ENCODE measurements around the gene SART3.

SART3 gene

DNA sequence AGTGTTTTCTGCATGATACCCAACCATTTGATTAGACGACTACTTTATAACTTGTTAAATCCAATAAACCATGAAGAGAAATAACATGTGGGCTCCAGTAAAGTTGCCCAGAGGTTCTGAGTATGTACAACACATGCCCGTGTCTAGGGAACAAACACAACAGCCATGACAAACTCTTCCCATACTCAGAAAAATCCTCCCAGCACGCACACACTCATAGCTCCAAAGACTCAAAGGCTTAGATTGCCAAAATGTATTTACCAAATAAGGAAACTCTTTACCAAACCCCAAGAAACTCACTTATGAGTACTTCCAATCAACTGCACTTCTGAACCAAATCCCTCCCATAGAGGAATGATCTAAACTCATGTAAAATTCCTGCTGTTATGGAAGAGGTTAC, 17.3 kb downstream of the SART3 start:
- DNase-seq (ENCODE audit: low read depth), result peak; percentile 68
- H3K4me3 ChIP-seq (ENCODE audit: low read length), result no peak overlapping the region
- TF ChIP-seq, protein P1, sequence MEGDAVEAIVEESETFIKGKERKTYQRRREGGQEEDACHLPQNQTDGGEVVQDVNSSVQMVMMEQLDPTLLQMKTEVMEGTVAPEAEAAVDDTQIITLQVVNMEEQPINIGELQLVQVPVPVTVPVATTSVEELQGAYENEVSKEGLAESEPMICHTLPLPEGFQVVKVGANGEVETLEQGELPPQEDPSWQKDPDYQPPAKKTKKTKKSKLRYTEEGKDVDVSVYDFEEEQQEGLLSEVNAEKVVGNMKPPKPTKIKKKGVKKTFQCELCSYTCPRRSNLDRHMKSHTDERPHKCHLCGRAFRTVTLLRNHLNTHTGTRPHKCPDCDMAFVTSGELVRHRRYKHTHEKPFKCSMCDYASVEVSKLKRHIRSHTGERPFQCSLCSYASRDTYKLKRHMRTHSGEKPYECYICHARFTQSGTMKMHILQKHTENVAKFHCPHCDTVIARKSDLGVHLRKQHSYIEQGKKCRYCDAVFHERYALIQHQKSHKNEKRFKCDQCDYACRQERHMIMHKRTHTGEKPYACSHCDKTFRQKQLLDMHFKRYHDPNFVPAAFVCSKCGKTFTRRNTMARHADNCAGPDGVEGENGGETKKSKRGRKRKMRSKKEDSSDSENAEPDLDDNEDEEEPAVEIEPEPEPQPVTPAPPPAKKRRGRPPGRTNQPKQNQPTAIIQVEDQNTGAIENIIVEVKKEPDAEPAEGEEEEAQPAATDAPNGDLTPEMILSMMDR (conservative IDR thresholded peaks at IDR 0.05; ENCODE audit: low read length), result no peak

DNA sequence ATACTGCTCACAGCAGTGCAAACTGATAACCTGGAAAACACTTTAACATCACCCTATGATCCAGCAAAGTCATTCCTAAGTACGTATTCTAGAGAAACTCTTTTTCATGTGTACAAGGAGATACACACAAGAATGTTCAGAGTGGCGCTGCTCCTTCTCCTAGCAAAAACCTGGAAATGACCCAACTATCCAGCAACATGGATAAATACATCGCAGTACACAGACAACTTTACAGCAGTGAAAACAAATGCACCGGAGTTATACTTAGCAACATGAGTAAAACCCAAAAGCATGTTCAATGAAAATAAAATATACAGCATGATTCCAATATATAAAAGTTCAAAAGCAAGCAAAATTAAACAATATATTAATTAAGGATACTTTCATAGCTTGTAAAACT, 18.7 kb downstream of the SART3 start:
- no peak overlapping the region for H3K4me3 ChIP-seq (ENCODE audit: low read length)
- DNase-seq (ENCODE audit: low read depth), result peak; percentile 25
- TF ChIP-seq, protein P1 (conservative IDR thresholded peaks at IDR 0.05; ENCODE audit: low read length), result no peak

DNA sequence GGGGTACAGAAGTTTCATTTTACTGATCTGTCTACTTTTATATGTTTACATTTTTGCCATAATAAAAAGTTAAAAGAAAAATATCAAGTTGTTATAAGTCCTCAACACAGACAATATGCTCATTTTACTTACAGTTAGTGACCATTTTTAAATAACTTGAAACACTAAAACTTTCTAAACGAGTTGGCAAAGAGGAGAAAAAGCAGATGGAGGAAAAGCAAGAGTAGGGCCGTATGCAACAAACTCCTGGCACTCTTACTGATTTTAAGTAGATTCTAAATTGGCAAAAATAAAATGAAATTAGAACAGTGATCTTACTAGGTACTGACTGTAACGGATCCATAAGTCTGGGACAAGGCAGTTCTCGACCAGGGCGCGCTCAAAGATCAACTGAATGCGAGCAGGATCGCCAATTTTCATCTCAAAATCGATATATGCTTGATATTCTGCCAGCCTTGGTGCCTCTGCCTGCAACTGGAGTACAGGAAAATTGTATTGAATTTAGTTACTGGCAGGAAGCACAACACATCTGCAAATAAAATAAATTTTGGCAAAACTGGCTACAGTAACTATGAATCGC, 22.3 kb downstream of the SART3 start:
- TF ChIP-seq, protein P1 (conservative IDR thresholded peaks at IDR 0.05; ENCODE audit: low read length), result no peak
- no peak overlapping the region for H3K4me3 ChIP-seq (ENCODE audit: low read length)
- no peak for DNase-seq (ENCODE audit: low read depth)

DNA sequence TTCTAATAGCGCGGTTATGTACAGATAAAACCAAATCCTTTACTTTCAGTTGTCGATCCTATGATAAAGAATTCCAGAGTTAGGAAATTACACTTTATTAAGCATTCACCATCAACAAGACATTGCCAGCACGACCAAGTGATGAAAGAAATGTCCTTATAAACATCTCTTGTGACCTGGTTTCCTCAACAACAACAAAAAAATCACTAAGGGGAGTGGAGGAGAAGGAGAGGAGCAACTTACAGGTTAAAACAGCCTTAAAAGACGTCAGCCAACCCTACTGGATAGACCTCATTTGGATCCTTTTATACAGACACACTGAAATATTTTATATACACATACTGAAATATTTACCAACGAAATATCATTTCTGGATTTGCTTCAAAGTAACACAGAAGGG, 22.8 kb downstream of the SART3 start:
- TF ChIP-seq, protein P1 (conservative IDR thresholded peaks at IDR 0.05; ENCODE audit: low read length), result no peak
- no peak for DNase-seq (ENCODE audit: low read depth)
- H3K4me3 ChIP-seq (ENCODE audit: low read length), result no peak overlapping the region

DNA sequence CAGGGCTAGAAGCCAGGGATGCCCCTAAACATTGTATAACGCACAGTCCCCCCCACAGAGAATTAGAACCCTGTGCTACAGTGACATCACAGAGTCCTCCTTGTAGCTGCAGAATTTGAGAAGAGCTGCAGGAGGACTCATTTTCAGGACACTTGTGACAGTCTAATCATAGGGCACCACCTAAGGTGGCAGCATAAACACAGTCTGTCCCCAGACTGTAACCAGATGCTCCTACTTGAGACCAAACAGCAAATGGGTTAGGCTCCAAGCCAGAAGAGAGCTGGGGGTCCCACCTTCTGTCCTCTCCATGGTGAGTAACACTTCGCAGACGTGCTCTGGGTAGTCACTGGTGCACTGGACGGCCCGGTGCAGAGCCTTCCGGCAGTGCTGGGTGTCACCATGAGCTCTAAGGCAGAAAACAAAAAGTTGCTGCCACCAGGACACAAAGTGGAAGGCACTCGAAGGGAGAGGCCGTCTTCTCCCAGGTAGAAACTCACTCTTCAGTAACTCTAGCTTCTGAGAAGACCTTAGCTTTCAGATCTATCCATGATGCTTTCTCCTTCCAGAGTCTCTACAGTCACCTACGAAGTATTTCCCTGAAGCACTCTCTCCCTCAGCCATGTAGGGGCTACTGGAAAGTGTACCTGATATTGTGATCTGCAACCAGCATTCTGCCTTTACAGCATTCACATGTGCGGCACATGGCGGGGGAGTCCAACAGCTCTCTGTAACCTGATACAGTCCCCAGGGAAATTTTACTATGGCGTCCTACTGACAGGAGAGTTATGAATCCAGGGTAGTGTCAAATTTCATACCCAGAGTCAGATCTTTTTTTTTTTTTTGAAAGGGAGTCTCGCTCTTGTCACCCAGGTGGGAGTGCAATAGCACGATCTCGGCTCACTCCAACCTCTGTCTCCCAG, 28.8 kb downstream of the SART3 start:
- TF ChIP-seq, protein P1 (conservative IDR thresholded peaks at IDR 0.05; ENCODE audit: low read length), result no peak
- no peak overlapping the region for H3K4me3 ChIP-seq (ENCODE audit: low read length)
- DNase-seq (ENCODE audit: low read depth), result no peak

DNA sequence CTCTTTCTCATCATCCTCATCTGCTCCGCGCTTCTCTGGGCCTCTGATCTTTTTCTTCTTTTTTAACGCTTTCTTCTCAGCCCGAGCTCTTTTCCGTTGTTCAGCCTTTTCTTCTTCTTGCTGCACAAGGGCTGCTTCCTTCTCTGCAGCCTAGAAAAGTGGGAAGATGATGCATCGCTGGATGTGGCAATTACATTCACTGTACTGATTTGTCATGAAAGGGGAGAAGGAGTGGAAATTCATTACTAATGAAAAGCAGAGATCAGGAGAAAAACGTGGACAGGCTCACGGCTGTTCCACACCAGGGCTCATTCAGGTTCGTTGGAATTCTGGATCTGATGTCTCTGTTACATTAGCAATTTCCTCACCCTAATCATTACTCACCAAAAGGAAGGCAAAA, 30.8 kb downstream of the SART3 start:
- no peak for DNase-seq (ENCODE audit: low read depth)
- H3K4me3 ChIP-seq (ENCODE audit: low read length), result no peak overlapping the region
- TF ChIP-seq, protein P1 (conservative IDR thresholded peaks at IDR 0.05; ENCODE audit: low read length), result no peak

DNA sequence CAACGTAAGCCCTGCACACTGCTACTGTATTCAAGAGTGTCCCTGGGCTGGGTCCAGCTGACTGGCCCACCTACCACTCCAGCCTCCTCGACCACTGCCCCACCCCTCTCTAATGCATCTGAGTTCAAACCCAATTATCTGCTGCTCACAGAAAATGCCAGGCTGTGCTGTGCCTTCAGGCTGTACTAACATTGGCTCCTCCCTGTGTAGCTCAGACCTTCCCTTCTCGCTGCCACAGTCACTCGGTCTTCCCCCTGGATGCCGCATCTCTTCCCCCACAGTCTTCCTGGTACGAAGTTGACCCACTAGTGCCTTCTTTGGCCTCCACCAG, 33.8 kb downstream of the SART3 start:
- no peak overlapping the region for H3K4me3 ChIP-seq (ENCODE audit: low read length)
- TF ChIP-seq, protein P1 (conservative IDR thresholded peaks at IDR 0.05; ENCODE audit: low read length), result no peak
- no peak for DNase-seq (ENCODE audit: low read depth)

Measured in AG10803 (cell line).